SK-N-SH treated with all-trans-retinoic acid at 6 μM for 48 hours (cell line): ENCODE measurements around the gene SUMO3.

Experiments
- ARNTL ChIP-seq: fragments of 450-650 bp; formaldehyde crosslinking; IDR thresholded peaks from 2 replicates; pipeline ENCODE4 v1.5.0; 2020; ENCODE audit warnings: low read depth, mild to moderate bottlenecking, moderate library complexity, borderline replicate concordance
- CREB5 ChIP-seq: fragments of 250-450 bp; sonication (Bioruptor Pico); IDR thresholded peaks from 2 replicates; pipeline ENCODE4 v1.5.1; 2020; ENCODE audit warnings: low read depth, mild to moderate bottlenecking, moderate library complexity
- CSDC2 ChIP-seq: fragments of 250-450 bp; sonication (Bioruptor Pico); IDR thresholded peaks from 2 replicates; pipeline ENCODE4 v1.5.0; 2020; ENCODE audit warnings: mild to moderate bottlenecking, moderate library complexity
- CSRNP3 ChIP-seq: fragments of 250-450 bp; sonication (Bioruptor Pico); IDR thresholded peaks from 2 replicates; pipeline ENCODE4 v1.5.1; 2021; ENCODE audit warnings: mild to moderate bottlenecking, moderate library complexity
- ESRRG ChIP-seq: fragments of 250-450 bp; sonication (Bioruptor Pico); IDR thresholded peaks from 2 replicates; pipeline ENCODE4 v1.6.1; 2021; ENCODE audit warnings: mild to moderate bottlenecking
- OSR1 ChIP-seq: fragments of 250-450 bp; sonication (Bioruptor Pico); IDR thresholded peaks from 2 replicates; pipeline ENCODE4 v1.8.0; 2022; ENCODE audit warnings: moderate library complexity, mild to moderate bottlenecking, inconsistent platforms
- POU6F1 ChIP-seq: fragments of 250-450 bp; sonication (Bioruptor Pico); IDR thresholded peaks from 2 replicates; pipeline ENCODE4 v1.8.0; 2021; ENCODE audit warnings: low read depth, mild to moderate bottlenecking, moderate library complexity, borderline replicate concordance
- SNAI2 ChIP-seq: fragments of 250-450 bp; sonication (Bioruptor Pico); IDR thresholded peaks from 2 replicates; pipeline ENCODE4 v1.5.0; 2020; ENCODE audit warnings: mild to moderate bottlenecking, moderate library complexity
- TCF4 ChIP-seq: fragments of 250-450 bp; sonication (Bioruptor Pico); IDR thresholded peaks from 2 replicates; pipeline ENCODE4 v1.8.0; 2021; ENCODE audit warnings: mild to moderate bottlenecking, moderate library complexity, borderline replicate concordance
- TOX ChIP-seq: fragments of 250-450 bp; sonication (Bioruptor Pico); IDR thresholded peaks from 2 replicates; pipeline ENCODE4 v1.8.0; 2021; ENCODE audit warnings: mild to moderate bottlenecking, moderate library complexity, borderline replicate concordance
- TSHZ2 ChIP-seq: fragments of 250-450 bp; sonication (Bioruptor Pico); IDR thresholded peaks from 2 replicates; pipeline ENCODE4 v1.5.0; 2020; ENCODE audit warnings: mild to moderate bottlenecking, moderate library complexity
- ZFP3 ChIP-seq: fragments of 250-450 bp; sonication (Bioruptor Pico); IDR thresholded peaks from 2 replicates; pipeline ENCODE4 v1.5.0; 2020; ENCODE audit warnings: mild to moderate bottlenecking, moderate library complexity
- ZFP30 ChIP-seq: fragments of 450-650 bp; formaldehyde crosslinking; IDR thresholded peaks from 2 replicates; pipeline ENCODE4 v1.5.0; 2022; ENCODE audit warnings: mild to moderate bottlenecking, moderate library complexity
- ZNF8 ChIP-seq: fragments of 450-650 bp; formaldehyde crosslinking; IDR thresholded peaks from 2 replicates; pipeline ENCODE4 v1.5.0; 2020; ENCODE audit warnings: mild to moderate bottlenecking, moderate library complexity

GRCh38 chr21:44778499-44778911, 39.4 kb downstream of the SUMO3 start:
- no peak for TF ChIP-seq ZNF8 (CRISPR knock-in tag)
- TF ChIP-seq ARNTL (CRISPR knock-in tag) = no peak
- no peak for TF ChIP-seq CSRNP3 (CRISPR knock-in tag)
- no peak for TF ChIP-seq POU6F1
- TF ChIP-seq ZFP3 (CRISPR knock-in tag) = no peak
- no peak for TF ChIP-seq ESRRG (CRISPR knock-in tag)
- no peak for TF ChIP-seq OSR1
- TF ChIP-seq CREB5 = no peak
- TF ChIP-seq SNAI2 (CRISPR knock-in tag) = no peak
- no peak for TF ChIP-seq TCF4 (CRISPR knock-in tag)
- no peak for TF ChIP-seq CSDC2 (CRISPR knock-in tag)
- no peak for TF ChIP-seq TOX (CRISPR knock-in tag)
- no peak for TF ChIP-seq TSHZ2 (CRISPR knock-in tag)
- TF ChIP-seq ZFP30 (CRISPR knock-in tag) = no peak
